Lower lobe of right lung (tissue), 2 donors: ENCODE data around the gene MLIP. TPM values are rescaled to one million over a fixed set of nuclear protein-coding genes. Genes with fewer than 3 reads are reported as not detected.

Experiments used
- ATAC-seq, 2 donors: fragments of 200-7000 bp; cut with Tn5 transposase; one replicate each; pipeline ENCODE4 v1.9.1; 2020 to 2022; ENCODE audit warnings: mild to moderate bottlenecking in 2 of 2, moderate library complexity in 2 of 2
- DNase-seq: peaks from one replicate; pipeline ENCODE4 v3.0.0-alpha.2; 2020
- H3K27ac ChIP-seq: fragments of 200-600 bp; one replicate; pipeline ENCODE4 v1.8.0; 2022
- H3K27me3 ChIP-seq: fragments of 200-600 bp; one replicate; pipeline ENCODE4 v1.8.0; 2022; ENCODE audit warnings: low read depth
- H3K36me3 ChIP-seq: fragments of 200-600 bp; one replicate; pipeline ENCODE4 v1.8.0; 2022; ENCODE audit warnings: mild to moderate bottlenecking
- H3K4me1 ChIP-seq: fragments of 200-600 bp; one replicate; pipeline ENCODE4 v1.8.0; 2022
- H3K4me3 ChIP-seq: fragments of 200-600 bp; one replicate; pipeline ENCODE4 v1.8.0; 2022; ENCODE audit warnings: mild to moderate bottlenecking
- H3K9me3 ChIP-seq: fragments of 200-600 bp; one replicate; pipeline ENCODE4 v1.8.0; 2022
- CTCF ChIP-seq: fragments of 200-600 bp; IDR thresholded peaks from one replicate; pipeline ENCODE4 v1.8.0; 2022; ENCODE audit warnings: antibody characterized with exemption, mild to moderate bottlenecking
- intact Hi-C: fragments of 100-400 bp; cut with DNase I; formaldehyde crosslinking; loops from one replicate; pipeline ENCODE4 v1.11.0; 2022
- total RNA-seq: library from RNA; stranded (reverse); fragmentation: NEBNext Ultra II Directional; extraction: Animal tissue kit (Norgen Biotek cat#: 25700); gene quantifications from one replicate; pipeline ENCODE4 v1.2.1, GENCODE V29; 2021
- donor health status: DM: no; HTN: yes; CAD: no; lungs with severe emphysema.

Gene MLIP
- total RNA-seq, 1 donor from 2014 or later = not detected

GRCh38 chr6:54093326-54093948, 17.8 kb upstream of the MLIP start:
- ATAC-seq (no peak), DNase-seq (no peak)
- intact Hi-C loops = no loop called here
- H3K27me3 ChIP-seq = no peaks in the 10 kb centered on the region
- no peaks in the 10 kb centered on the region for H3K4me1 ChIP-seq
- no peak overlapping the region for H3K27ac ChIP-seq
- H3K36me3 ChIP-seq = no peaks in the 10 kb centered on the region
- no peak for TF ChIP-seq CTCF
- H3K4me3 ChIP-seq = no peak overlapping the region
- no peaks in the 10 kb centered on the region for H3K9me3 ChIP-seq

GRCh38 chr6:54094293-54094692, 16.9 kb upstream of the MLIP start:
- Histone ChIP-seq H3K4me3 (no peak overlapping the region), H3K27me3 (no peaks in the 10 kb centered on the region), H3K9me3 (no peaks in the 10 kb centered on the region), H3K36me3 (no peaks in the 10 kb centered on the region), H3K4me1 (no peaks in the 10 kb centered on the region), H3K27ac (no peak overlapping the region)
- TF ChIP-seq CTCF = no peak
- no peak for DNase-seq
- ATAC-seq = no peak
- intact Hi-C loops = no loop called here

- Histone ChIP-seq H3K9me3 (no peaks in the 10 kb centered on the region), H3K27ac (no peak overlapping the region), H3K4me1 (no peaks in the 10 kb centered on the region), H3K36me3 (no peaks in the 10 kb centered on the region), H3K4me3 (no peak overlapping the region), H3K27me3 (no peaks in the 10 kb centered on the region)
- no peak for DNase-seq
- intact Hi-C loops = no loop called here
- TF ChIP-seq CTCF = no peak
- no peak for ATAC-seq
Observed at GRCh38 chr6:54094786-54095185, 16.5 kb upstream of the MLIP start.

GRCh38 chr6:54095723-54096122, 15.5 kb upstream of the MLIP start:
- DNase-seq (no peak), ATAC-seq (no peak)
- H3K9me3 ChIP-seq = no peaks in the 10 kb centered on the region
- H3K27me3 ChIP-seq = no peaks in the 10 kb centered on the region
- no peak overlapping the region for H3K27ac ChIP-seq
- H3K4me1 ChIP-seq = no peaks in the 10 kb centered on the region
- no peaks in the 10 kb centered on the region for H3K36me3 ChIP-seq
- intact Hi-C loops = no loop called here
- TF ChIP-seq CTCF = no peak
- H3K4me3 ChIP-seq = no peak overlapping the region

- no peaks in the 10 kb centered on the region for H3K27me3 ChIP-seq
- H3K4me3 ChIP-seq = no peak overlapping the region
- no peaks in the 10 kb centered on the region for H3K4me1 ChIP-seq
- no peaks in the 10 kb centered on the region for H3K9me3 ChIP-seq
- TF ChIP-seq CTCF = no peak
- no peaks in the 10 kb centered on the region for H3K36me3 ChIP-seq
- intact Hi-C loops = no loop called here
- no peak overlapping the region for H3K27ac ChIP-seq
- ATAC-seq = no peak
- DNase-seq = no peak
Observed at GRCh38 chr6:54096811-54097210, 14.4 kb upstream of the MLIP start.

- no peaks in the 10 kb centered on the region for H3K27me3 ChIP-seq
- TF ChIP-seq CTCF = no peak
- no peaks in the 10 kb centered on the region for H3K4me1 ChIP-seq
- no peak for ATAC-seq
- DNase-seq = no peak
- no peaks in the 10 kb centered on the region for H3K36me3 ChIP-seq
- intact Hi-C loops = no loop called here
- H3K4me3 ChIP-seq = no peak overlapping the region
- no peak overlapping the region for H3K27ac ChIP-seq
- no peaks in the 10 kb centered on the region for H3K9me3 ChIP-seq
Observed at GRCh38 chr6:54097753-54098152, 13.5 kb upstream of the MLIP start.
